Vagina (tissue), 2 donors: ENCODE results near the gene MAP2K5. TPM values are rescaled to one million over a fixed set of nuclear protein-coding genes. Genes with fewer than 3 reads are reported as not detected.

ENCODE experiments used
- DNase-seq, 2 donors: peaks; one replicate each; pipeline ENCODE4 v3.0.0-alpha.2; 2017; ENCODE audit errors: extremely low spot score in 2 of 2
- H3K27ac ChIP-seq: fragments of 200-600 bp; sonication (generic); one replicate; pipeline ENCODE4 v1.5.1; 2019
- H3K27me3 ChIP-seq: fragments of 200-600 bp; sonication (generic); one replicate; pipeline ENCODE4 v1.5.1; 2019
- H3K36me3 ChIP-seq, 2 donors: fragments of 200-600 bp; sonication (generic); one replicate each; pipeline ENCODE4 v1.5.1; 2017 to 2019
- H3K4me1 ChIP-seq: fragments of 200-600 bp; sonication (generic); one replicate; pipeline ENCODE4 v1.5.1; 2019
- H3K4me3 ChIP-seq, 2 donors: fragments of 200-600 bp; sonication (generic); 1 replicate in 1 of 2; 2 replicates in 1 of 2; pipeline ENCODE4 v1.5.1; 2016 to 2019
- H3K9me3 ChIP-seq: fragments of 200-600 bp; sonication (generic); one replicate; pipeline ENCODE4 v1.5.1; 2019
- POLR2A ChIP-seq, 2 donors: fragments of 450-650 bp; IDR thresholded peaks; one replicate each; pipeline ENCODE4 v1.6.1; 2017; ENCODE audit warnings: antibody characterized with exemption in 2 of 2, mild to moderate bottlenecking in 2 of 2, moderate library complexity in 2 of 2
- POLR2AphosphoS5 ChIP-seq, 2 donors: sonication (generic); formaldehyde crosslinking; IDR thresholded peaks; one replicate each; pipeline ENCODE4 v1.9.0; 2017; ENCODE audit warnings: antibody characterized with exemption in 2 of 2, mild to moderate bottlenecking in 2 of 2, low read depth in 1 of 2; ENCODE audit not compliant: insufficient read depth in 1 of 2
- intact Hi-C: fragments of 100-400 bp; cut with DNase I; formaldehyde crosslinking; loops from one replicate; pipeline ENCODE4 v1.15.1; 2023
- total RNA-seq: library from RNA; depleted of rRNA; stranded (reverse); fragments of >200 nt; gene quantifications from one replicate; pipeline ENCODE4 v1.2.3, GENCODE V29; 2016
- TF ChIP-seq, protein P1 (sequence below), 3 experiments: fragments of 450-650 bp in 2 of 3; fragments of 200-600 bp in 1 of 3; sonication (generic) in 1 of 3; IDR thresholded peaks; one replicate each; pipeline ENCODE4 v1.5.1; 2017 to 2019; ENCODE audit warnings: antibody characterized with exemption in 3 of 3, mild to moderate bottlenecking in 2 of 3, moderate library complexity in 2 of 3

Gene MAP2K5
- total RNA-seq, 1 donor from 2014 or later, result 13.5 TPM

GRCh38 chr15:67700023-67700422 lies 157.5 kb downstream of the MAP2K5 start:
- H3K9me3 ChIP-seq, result no peaks in the 10 kb centered on the region
- no peaks in the 10 kb centered on the region for H3K36me3 ChIP-seq
- H3K27me3 ChIP-seq, result no peaks in the 10 kb centered on the region
- no peak overlapping the region for H3K27ac ChIP-seq
- peaks cover 14% of the 10 kb centered on the region for H3K4me1 ChIP-seq
- TF ChIP-seq, protein P1, sequence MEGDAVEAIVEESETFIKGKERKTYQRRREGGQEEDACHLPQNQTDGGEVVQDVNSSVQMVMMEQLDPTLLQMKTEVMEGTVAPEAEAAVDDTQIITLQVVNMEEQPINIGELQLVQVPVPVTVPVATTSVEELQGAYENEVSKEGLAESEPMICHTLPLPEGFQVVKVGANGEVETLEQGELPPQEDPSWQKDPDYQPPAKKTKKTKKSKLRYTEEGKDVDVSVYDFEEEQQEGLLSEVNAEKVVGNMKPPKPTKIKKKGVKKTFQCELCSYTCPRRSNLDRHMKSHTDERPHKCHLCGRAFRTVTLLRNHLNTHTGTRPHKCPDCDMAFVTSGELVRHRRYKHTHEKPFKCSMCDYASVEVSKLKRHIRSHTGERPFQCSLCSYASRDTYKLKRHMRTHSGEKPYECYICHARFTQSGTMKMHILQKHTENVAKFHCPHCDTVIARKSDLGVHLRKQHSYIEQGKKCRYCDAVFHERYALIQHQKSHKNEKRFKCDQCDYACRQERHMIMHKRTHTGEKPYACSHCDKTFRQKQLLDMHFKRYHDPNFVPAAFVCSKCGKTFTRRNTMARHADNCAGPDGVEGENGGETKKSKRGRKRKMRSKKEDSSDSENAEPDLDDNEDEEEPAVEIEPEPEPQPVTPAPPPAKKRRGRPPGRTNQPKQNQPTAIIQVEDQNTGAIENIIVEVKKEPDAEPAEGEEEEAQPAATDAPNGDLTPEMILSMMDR (IDR thresholded peaks at IDR 0.05), result no peak
- no peak for TF ChIP-seq POLR2A (IDR thresholded peaks at IDR 0.05)
- no peak for TF ChIP-seq POLR2AphosphoS5 (IDR thresholded peaks at IDR 0.05; ENCODE audit: insufficient read depth in 1 of 2, low read depth in 1 of 2)
- intact Hi-C loops, result no loop called here
- DNase-seq, result no peak
- no peak overlapping the region for H3K4me3 ChIP-seq

GRCh38 chr15:67701669-67702068 lies 159.2 kb downstream of the MAP2K5 start:
- peaks cover 14% of the 10 kb centered on the region for H3K4me1 ChIP-seq
- no peak overlapping the region for H3K27ac ChIP-seq
- no peak for DNase-seq
- TF ChIP-seq, protein P1 (IDR thresholded peaks at IDR 0.05), result no peak
- TF ChIP-seq POLR2A (IDR thresholded peaks at IDR 0.05), result no peak
- no peak for TF ChIP-seq POLR2AphosphoS5 (IDR thresholded peaks at IDR 0.05; ENCODE audit: insufficient read depth in 1 of 2, low read depth in 1 of 2)
- no peaks in the 10 kb centered on the region for H3K36me3 ChIP-seq
- H3K9me3 ChIP-seq, result no peaks in the 10 kb centered on the region
- no peak overlapping the region for H3K4me3 ChIP-seq
- intact Hi-C loops, result no loop called here
- no peaks in the 10 kb centered on the region for H3K27me3 ChIP-seq

GRCh38 chr15:67707520-67708283 lies 165.2 kb downstream of the MAP2K5 start:
- H3K27me3 ChIP-seq, result no peaks in the 10 kb centered on the region
- H3K9me3 ChIP-seq, result no peaks in the 10 kb centered on the region
- intact Hi-C loops, result no loop called here
- H3K27ac ChIP-seq, result no peak overlapping the region
- H3K36me3 ChIP-seq, result no peaks in the 10 kb centered on the region
- TF ChIP-seq, protein P1 (IDR thresholded peaks at IDR 0.05), result no peak
- TF ChIP-seq POLR2AphosphoS5 (IDR thresholded peaks at IDR 0.05; ENCODE audit: insufficient read depth in 1 of 2, low read depth in 1 of 2) (no peak), POLR2A (IDR thresholded peaks at IDR 0.05) (no peak)
- DNase-seq, result no peak
- H3K4me3 ChIP-seq, result no peak overlapping the region
- H3K4me1 ChIP-seq, result no peaks in the 10 kb centered on the region

DNA sequence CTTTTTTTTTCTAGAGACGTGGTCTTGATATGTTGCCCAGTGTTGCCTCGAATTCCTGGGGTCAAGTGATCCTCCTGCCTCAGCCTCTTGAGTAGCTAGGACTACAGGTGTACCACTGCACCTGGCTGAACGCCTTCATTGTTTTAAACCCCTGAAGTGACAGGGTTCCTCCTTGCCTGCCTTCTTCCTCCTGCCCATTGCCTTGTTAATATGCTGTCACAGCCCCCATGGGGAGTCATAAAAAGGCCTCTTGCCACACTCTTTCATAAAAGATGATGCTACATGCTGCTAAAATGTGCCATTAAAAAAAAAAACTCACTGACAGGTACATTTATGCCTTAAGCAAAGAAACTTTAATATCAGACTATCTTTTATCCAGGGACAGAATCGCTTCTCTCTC lies 166.0 kb downstream of the MAP2K5 start:
- no peak overlapping the region for H3K4me3 ChIP-seq
- H3K36me3 ChIP-seq, result no peaks in the 10 kb centered on the region
- H3K27ac ChIP-seq, result no peak overlapping the region
- no peak for TF ChIP-seq POLR2AphosphoS5 (IDR thresholded peaks at IDR 0.05; ENCODE audit: insufficient read depth in 1 of 2, low read depth in 1 of 2)
- no peak for TF ChIP-seq POLR2A (IDR thresholded peaks at IDR 0.05)
- TF ChIP-seq, protein P1 (IDR thresholded peaks at IDR 0.05), result no peak
- H3K9me3 ChIP-seq, result no peaks in the 10 kb centered on the region
- DNase-seq, result no peak
- intact Hi-C loops, result no loop called here
- no peaks in the 10 kb centered on the region for H3K4me1 ChIP-seq
- no peaks in the 10 kb centered on the region for H3K27me3 ChIP-seq

GRCh38 chr15:67715170-67715569 lies 172.7 kb downstream of the MAP2K5 start:
- H3K4me3 ChIP-seq, result no peak overlapping the region
- H3K27ac ChIP-seq, result no peak overlapping the region
- DNase-seq, result no peak
- H3K36me3 ChIP-seq, result no peaks in the 10 kb centered on the region
- intact Hi-C loops, result no loop called here
- no peaks in the 10 kb centered on the region for H3K27me3 ChIP-seq
- H3K9me3 ChIP-seq, result no peaks in the 10 kb centered on the region
- TF ChIP-seq POLR2A (IDR thresholded peaks at IDR 0.05) (no peak), POLR2AphosphoS5 (IDR thresholded peaks at IDR 0.05; ENCODE audit: insufficient read depth in 1 of 2, low read depth in 1 of 2) (no peak)
- TF ChIP-seq, protein P1 (IDR thresholded peaks at IDR 0.05), result no peak
- no peaks in the 10 kb centered on the region for H3K4me1 ChIP-seq
